Heart right ventricle (tissue), 16 donors: ENCODE results near the gene ARMC9. TPM values are rescaled to one million over a fixed set of nuclear protein-coding genes. Genes with fewer than 3 reads are reported as not detected.

Experiments used
- ATAC-seq, 8 donors: fragments of 200-7000 bp; cut with Tn5 transposase; one replicate each; pipeline ENCODE4 v1.9.1; 2020; ENCODE audit warnings: mild to moderate bottlenecking in 8 of 8, moderate library complexity in 8 of 8, moderate number of reproducible peaks in 1 of 8
- DNase-seq, 2 donors: peaks; one replicate each; pipeline ENCODE4 v3.0.0-alpha.2; 2020
- H3K27ac ChIP-seq, 10 donors: fragments of 200-600 bp; sonication (generic) in 2 of 10; one replicate each; pipeline versions ENCODE4 v1.5.0 to v1.8.0; 2020 to 2022; ENCODE audit warnings: mild to moderate bottlenecking in 3 of 10
- H3K27me3 ChIP-seq, 7 donors: fragments of 200-600 bp; one replicate each; pipeline ENCODE4 v1.8.0; 2021 to 2022; ENCODE audit warnings: mild to moderate bottlenecking in 2 of 7
- H3K36me3 ChIP-seq, 9 donors: fragments of 200-600 bp; sonication (generic) in 1 of 9; one replicate each; pipeline versions ENCODE4 v1.5.0 to v1.8.0; 2020 to 2022; ENCODE audit warnings: mild to moderate bottlenecking in 2 of 9
- H3K4me1 ChIP-seq, 9 donors: fragments of 200-600 bp; sonication (generic) in 1 of 9; one replicate each; pipeline versions ENCODE4 v1.5.0 to v1.8.0; 2020 to 2022; ENCODE audit warnings: mild to moderate bottlenecking in 4 of 9
- H3K4me3 ChIP-seq, 10 donors: fragments of 200-600 bp; sonication (generic) in 2 of 10; one replicate each; pipeline versions ENCODE4 v1.5.0 to v1.8.0; 2020 to 2022; ENCODE audit warnings: mild to moderate bottlenecking in 7 of 10, moderate library complexity in 2 of 10
- H3K9me3 ChIP-seq, 11 donors: fragments of 200-600 bp in 10 of 11; sonication (generic) in 2 of 11; one replicate each; pipeline versions ENCODE4 v1.5.0 to v1.8.0; 2013 to 2022; ENCODE audit warnings: mild to moderate bottlenecking in 2 of 11, control low read depth in 1 of 11, moderate library complexity in 1 of 11
- CTCF ChIP-seq, 9 donors: fragments of 200-600 bp; sonication (generic) in 2 of 9; IDR thresholded peaks; one replicate each; pipeline versions ENCODE4 v1.5.0 to v1.8.0; 2021 to 2022; ENCODE audit warnings: antibody characterized with exemption in 9 of 9, mild to moderate bottlenecking in 5 of 9, moderate library complexity in 1 of 9
- WGBS, 2 donors: extraction: QIAGEN DNeasy Blood & Tissue Kit; methylation state at CpG; one replicate each; pipeline ENCODE4 v1.1.7; 2013; ENCODE audit warnings: inconsistent platforms in 1 of 2; 5-methylcytosine and 5-hydroxymethylcytosine counted together
- intact Hi-C, 10 donors: fragments of 100-400 bp; cut with DNase I; formaldehyde crosslinking; loops; one replicate each; pipeline versions ENCODE4 v1.11.1 to v1.14.2; 2022
- polyA plus RNA-seq, 2 donors: library from polyadenylated mRNA; stranded (reverse); fragments of 200-250 nt; gene quantifications; one replicate each; pipeline ENCODE4 v1.2.3, GENCODE V29; 2013
- total RNA-seq, 10 donors: library from RNA; stranded (reverse); fragmentation: NEBNext Ultra II Directional in 3 of 10; extraction: Animal tissue kit (Norgen Biotek cat#: 25700) in 3 of 10; gene quantifications; one replicate each; pipeline versions ENCODE4 v1.2.1 to v1.2.4, GENCODE V29; 2021 to 2023
- donor health status: Arrhythmogenic right ventricular cardiomyopathy.
- donor health status: ischemic (EF 13 %, LVEDD 7.1; RV severe dilation, severe dysfunction).
- donor health status: healthy with polysubstance abuse.
- donor health status: DM: no; HTN: yes; CAD: no.
- donor health status: DM: no; HTN: no; CAD: no.
- donor health status: ischemic (EF 25% LVEDD 6.9; RV normal size, moderate dysfunction).
- donor health status: ischemic (EF 25% LVEDD 5.7; RV mildly dilated, moderate dysfunction).
- donor health status: healthy.
- donor health status: DM: yes; HTN: yes; CAD: no.
- donor health status: Ischemic cardiomyopathy.
- donor health status: ischemic (EF 35%, LVEDD 5.7; RV mildly dilated, moderate dysfunction).
- donor health status: nonischemic (EF 11% LVEDD 7.7; RV severe dilation, severe dysfunction).
- donor health status: DM: yes; HTN: yes; CAD: no.
- donor health status: PGD.
- donor health status: ischemic (EF 29% LVEDD 5.4; RV normal size, mild dysfunction).
- donor health status: nonischemic (EF 23%, LVEDD 6.1; RV moderate dilation, normal function).

Gene ARMC9
- total and polyA plus RNA-seq, 12 donors = 1.6 to 6.8 (median 2.3) TPM

GRCh38 chr2:231344851-231345250 is 146.4 kb downstream of the ARMC9 start:
- no peaks in the 10 kb centered on the region for H3K27me3 ChIP-seq
- 92% methylated on average over 8 of the region's 8 CpGs for WGBS, 2 donors
- DNase-seq (no peak), ATAC-seq (no peak)
- intact Hi-C loops = no loop called here
- no peaks in the 10 kb centered on the region for H3K9me3 ChIP-seq
- no peak overlapping the region for H3K4me3 ChIP-seq
- no peak overlapping the region for H3K27ac ChIP-seq
- H3K4me1 ChIP-seq = peaks cover 0 to 38% (median 0%) of the 10 kb centered on the region in 9 donors
- H3K36me3 ChIP-seq = no peaks in the 10 kb centered on the region
- TF ChIP-seq CTCF (IDR thresholded peaks at IDR 0.05) = no peak

- Histone ChIP-seq H3K4me1 (peaks cover 0 to 26% (median 0%) of the 10 kb centered on the region in 9 donors), H3K27ac (no peak overlapping the region), H3K9me3 (no peaks in the 10 kb centered on the region), H3K36me3 (no peaks in the 10 kb centered on the region), H3K4me3 (no peak overlapping the region), H3K27me3 (no peaks in the 10 kb centered on the region)
- WGBS, 2 donors = 78 to 85% methylated on average over 5 of the region's 5 CpGs
- no peak for DNase-seq
- TF ChIP-seq CTCF (IDR thresholded peaks at IDR 0.05) = no peak
- ATAC-seq = no peak
- intact Hi-C loops = no loop called here
These were observed 148.7 kb downstream of the ARMC9 start for GRCh38 chr2:231347081-231347480.

GRCh38 chr2:231347638-231348037 is 149.2 kb downstream of the ARMC9 start:
- H3K4me3 ChIP-seq = no peak overlapping the region
- 98 to 100% methylated on average over 1 of the region's 1 CpG for WGBS, 2 donors
- intact Hi-C loops = loop anchor here in 1 of 10 donors (2.0 kb wide), 1 partner anchor 53 kb away; no protein-coding TSS in a partner anchor
- ATAC-seq (no peak), DNase-seq (no peak)
- no peak for TF ChIP-seq CTCF (IDR thresholded peaks at IDR 0.05)
- H3K27me3 ChIP-seq = no peaks in the 10 kb centered on the region
- peaks cover 0 to 26% (median 0%) of the 10 kb centered on the region in 9 donors for H3K4me1 ChIP-seq
- no peaks in the 10 kb centered on the region for H3K9me3 ChIP-seq
- H3K27ac ChIP-seq = no peak overlapping the region
- no peaks in the 10 kb centered on the region for H3K36me3 ChIP-seq

GRCh38 chr2:231348173-231348572 is 149.7 kb downstream of the ARMC9 start:
- intact Hi-C loops = loop anchor here in 1 of 10 donors (2.0 kb wide), 1 partner anchor 53 kb away; no protein-coding TSS in a partner anchor
- Histone ChIP-seq H3K4me3 (no peak overlapping the region), H3K4me1 (peaks cover 0 to 23% (median 0%) of the 10 kb centered on the region in 9 donors), H3K27ac (no peak overlapping the region), H3K36me3 (no peaks in the 10 kb centered on the region), H3K9me3 (no peaks in the 10 kb centered on the region), H3K27me3 (no peaks in the 10 kb centered on the region)
- no peak for DNase-seq
- ATAC-seq = no peak
- no peak for TF ChIP-seq CTCF (IDR thresholded peaks at IDR 0.05)
- 82 to 95% methylated on average over 2 of the region's 2 CpGs for WGBS, 2 donors
